Dedifferentiated amniotic fluid mesenchymal stem cell (primary cell): ENCODE results near the gene CC2D1A.
"Not testable (repeated sequence)": the region's sequence is repeated elsewhere in the genome, so short reads cannot be mapped to it uniquely, and the experiment has no call there.

Source experiments
- DNase-seq: peaks from one replicate; pipeline ENCODE4 v3.0.0-alpha.2; 2016; ENCODE audit errors: extremely low spot score

Gene CC2D1A

GRCh38 chr19:13908674-13909073 is 2.7 kb downstream of the CC2D1A start:
- no peak for DNase-seq

GRCh38 chr19:13909430-13909829 is 3.4 kb downstream of the CC2D1A start:
- DNase-seq = no peak

GRCh38 chr19:13913352-13913751 is 7.4 kb downstream of the CC2D1A start:
- no peak for DNase-seq

GRCh38 chr19:13914777-13915176 is 8.8 kb downstream of the CC2D1A start:
- DNase-seq = no peak

GRCh38 chr19:13917888-13918406 is 11.9 kb downstream of the CC2D1A start:
- no peak for DNase-seq

- DNase-seq = no peak
These were observed 12.9 kb downstream of the CC2D1A start for GRCh38 chr19:13918726-13919411.

- no peak for DNase-seq
These were observed 14.5 kb downstream of the CC2D1A start for GRCh38 chr19:13920524-13920923.

GRCh38 chr19:13920940-13921747 is 15.1 kb downstream of the CC2D1A start:
- DNase-seq = no peak

- not testable (repeated sequence) for DNase-seq
These were observed 16.1 kb downstream of the CC2D1A start for GRCh38 chr19:13922118-13922517.

GRCh38 chr19:13923194-13923987 is 17.4 kb downstream of the CC2D1A start:
- DNase-seq = no peak

- DNase-seq = no peak
These were observed 20.0 kb downstream of the CC2D1A start for GRCh38 chr19:13926010-13926409.

- no peak for DNase-seq
These were observed 20.7 kb downstream of the CC2D1A start for GRCh38 chr19:13926715-13927114.

- no peak for DNase-seq
These were observed 23.3 kb downstream of the CC2D1A start for GRCh38 chr19:13929340-13929739.

- no peak for DNase-seq
These were observed 24.0 kb downstream of the CC2D1A start for GRCh38 chr19:13929956-13930355.

GRCh38 chr19:13930402-13930801 is 24.4 kb downstream of the CC2D1A start:
- no peak for DNase-seq

GRCh38 chr19:13931391-13932148 is 25.6 kb downstream of the CC2D1A start:
- DNase-seq = no peak

- no peak for DNase-seq
These were observed 26.2 kb downstream of the CC2D1A start for GRCh38 chr19:13932149-13932637.

- no peak for DNase-seq
These were observed 27.0 kb downstream of the CC2D1A start for GRCh38 chr19:13932911-13933393.

- DNase-seq = no peak
These were observed 28.7 kb downstream of the CC2D1A start for GRCh38 chr19:13934785-13935109.

- no peak for DNase-seq
These were observed 29.9 kb downstream of the CC2D1A start for GRCh38 chr19:13935765-13936510.
